Measurements from ENCODE around the gene UBASH3B.

UBASH3B gene

GRCh38 chr11:122782222-122782621 is 126.7 kb downstream of the UBASH3B start:
- TF ChIP-seq TAF1 (IDR thresholded peaks at IDR 0.05; ENCODE audit: borderline replicate concordance, insufficient read depth, low read length) (no peak), POLR2AphosphoS5 (IDR thresholded peaks at IDR 0.05; ENCODE audit: low read depth, low read length) (no peak), SIN3A (IDR thresholded peaks at IDR 0.05; ENCODE audit: borderline replicate concordance, insufficient read depth, low read length) (no peak), FOXP2 (optimal IDR thresholded peaks at IDR 0.05; ENCODE audit: borderline replicate concordance, extremely low read depth, extremely low read length, insufficient read depth) (no peak)
- TF ChIP-seq, protein P1, sequence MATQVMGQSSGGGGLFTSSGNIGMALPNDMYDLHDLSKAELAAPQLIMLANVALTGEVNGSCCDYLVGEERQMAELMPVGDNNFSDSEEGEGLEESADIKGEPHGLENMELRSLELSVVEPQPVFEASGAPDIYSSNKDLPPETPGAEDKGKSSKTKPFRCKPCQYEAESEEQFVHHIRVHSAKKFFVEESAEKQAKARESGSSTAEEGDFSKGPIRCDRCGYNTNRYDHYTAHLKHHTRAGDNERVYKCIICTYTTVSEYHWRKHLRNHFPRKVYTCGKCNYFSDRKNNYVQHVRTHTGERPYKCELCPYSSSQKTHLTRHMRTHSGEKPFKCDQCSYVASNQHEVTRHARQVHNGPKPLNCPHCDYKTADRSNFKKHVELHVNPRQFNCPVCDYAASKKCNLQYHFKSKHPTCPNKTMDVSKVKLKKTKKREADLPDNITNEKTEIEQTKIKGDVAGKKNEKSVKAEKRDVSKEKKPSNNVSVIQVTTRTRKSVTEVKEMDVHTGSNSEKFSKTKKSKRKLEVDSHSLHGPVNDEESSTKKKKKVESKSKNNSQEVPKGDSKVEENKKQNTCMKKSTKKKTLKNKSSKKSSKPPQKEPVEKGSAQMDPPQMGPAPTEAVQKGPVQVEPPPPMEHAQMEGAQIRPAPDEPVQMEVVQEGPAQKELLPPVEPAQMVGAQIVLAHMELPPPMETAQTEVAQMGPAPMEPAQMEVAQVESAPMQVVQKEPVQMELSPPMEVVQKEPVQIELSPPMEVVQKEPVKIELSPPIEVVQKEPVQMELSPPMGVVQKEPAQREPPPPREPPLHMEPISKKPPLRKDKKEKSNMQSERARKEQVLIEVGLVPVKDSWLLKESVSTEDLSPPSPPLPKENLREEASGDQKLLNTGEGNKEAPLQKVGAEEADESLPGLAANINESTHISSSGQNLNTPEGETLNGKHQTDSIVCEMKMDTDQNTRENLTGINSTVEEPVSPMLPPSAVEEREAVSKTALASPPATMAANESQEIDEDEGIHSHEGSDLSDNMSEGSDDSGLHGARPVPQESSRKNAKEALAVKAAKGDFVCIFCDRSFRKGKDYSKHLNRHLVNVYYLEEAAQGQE (IDR thresholded peaks at IDR 0.05; ENCODE audit: insufficient read depth in 1 of 2, low read depth in 2 of 2, low read length in 2 of 2): no peak

- TF ChIP-seq POLR2AphosphoS5 (IDR thresholded peaks at IDR 0.05; ENCODE audit: low read depth, low read length) (no peak), FOXP2 (optimal IDR thresholded peaks at IDR 0.05; ENCODE audit: borderline replicate concordance, extremely low read depth, extremely low read length, insufficient read depth) (no peak), SIN3A (IDR thresholded peaks at IDR 0.05; ENCODE audit: borderline replicate concordance, insufficient read depth, low read length) (no peak), TAF1 (IDR thresholded peaks at IDR 0.05; ENCODE audit: borderline replicate concordance, insufficient read depth, low read length) (no peak)
- TF ChIP-seq, protein P1 (IDR thresholded peaks at IDR 0.05; ENCODE audit: insufficient read depth in 1 of 2, low read depth in 2 of 2, low read length in 2 of 2): no peak
Observed at GRCh38 chr11:122784325-122784955, 128.9 kb downstream of the UBASH3B start.

- TF ChIP-seq TAF1 (IDR thresholded peaks at IDR 0.05; ENCODE audit: borderline replicate concordance, insufficient read depth, low read length) (no peak), POLR2AphosphoS5 (IDR thresholded peaks at IDR 0.05; ENCODE audit: low read depth, low read length) (0 out of 2 replicates have a peak, but pooled peaks have one; percentile 37)
- TF ChIP-seq, protein P1 (IDR thresholded peaks at IDR 0.05; ENCODE audit: insufficient read depth in 1 of 2, low read depth in 2 of 2, low read length in 2 of 2): no peak
Observed at GRCh38 chr11:122785031-122785541, 129.6 kb downstream of the UBASH3B start.

- TF ChIP-seq SIN3A (IDR thresholded peaks at IDR 0.05; ENCODE audit: borderline replicate concordance, insufficient read depth, low read length) (no peak), TAF1 (IDR thresholded peaks at IDR 0.05; ENCODE audit: borderline replicate concordance, insufficient read depth, low read length) (no peak), POLR2AphosphoS5 (IDR thresholded peaks at IDR 0.05; ENCODE audit: low read depth, low read length) (no peak), FOXP2 (optimal IDR thresholded peaks at IDR 0.05; ENCODE audit: borderline replicate concordance, extremely low read depth, extremely low read length, insufficient read depth) (no peak)
- TF ChIP-seq, protein P1 (IDR thresholded peaks at IDR 0.05; ENCODE audit: insufficient read depth in 1 of 2, low read depth in 2 of 2, low read length in 2 of 2): no peak
Observed at GRCh38 chr11:122786896-122787295, 131.4 kb downstream of the UBASH3B start.

All from PFSK-1 (cell line).